Epithelial cell of proximal tubule (primary cell): ENCODE measurements around the gene ADAMTS12. TPM values are rescaled to one million over a fixed set of nuclear protein-coding genes. Genes with fewer than 3 reads are reported as not detected.

Experiments used
- DNase-seq: peaks from one replicate; pipeline ENCODE4 v3.0.0-alpha.2; 2011; ENCODE audit warnings: low read depth
- H3K4me3 ChIP-seq: 2 replicates; pipeline ENCODE4 v1.5.1; 2011; ENCODE audit warnings: low read depth, mild to moderate bottlenecking, low read length
- CTCF ChIP-seq: conservative IDR thresholded peaks from 2 replicates; pipeline ENCODE4 v1.5.1; 2012; ENCODE audit warnings: low read depth, mild to moderate bottlenecking, low read length
- total RNA-seq: library from RNA; depleted of rRNA; stranded (reverse); fragments of >200 nt; gene quantifications from 2 replicates; pipeline ENCODE4 v1.2.3, GENCODE V29; 2015

ADAMTS12 gene
- total RNA-seq, 1 donor from 2014 or later, result 2.1 TPM

GRCh38 chr5:33641744-33642505 lies 249.9 kb downstream of the ADAMTS12 start:
- DNase-seq, result no peak
- no peak for TF ChIP-seq CTCF
- no peak overlapping the region for H3K4me3 ChIP-seq

- TF ChIP-seq CTCF, result no peak
- no peak for DNase-seq
- H3K4me3 ChIP-seq, result no peak overlapping the region
Measured at GRCh38 chr5:33639474-33639873, 252.3 kb downstream of the ADAMTS12 start.

- no peak overlapping the region for H3K4me3 ChIP-seq
- TF ChIP-seq CTCF, result no peak
- no peak for DNase-seq
Measured at GRCh38 chr5:33637011-33637410, 254.8 kb downstream of the ADAMTS12 start.

- H3K4me3 ChIP-seq, result no peak overlapping the region
- TF ChIP-seq CTCF, result no peak
- no peak for DNase-seq
Measured at GRCh38 chr5:33635582-33635981, 256.2 kb downstream of the ADAMTS12 start.

- DNase-seq, result no peak
- no peak overlapping the region for H3K4me3 ChIP-seq
- TF ChIP-seq CTCF, result no peak
Measured at GRCh38 chr5:33633699-33634098, 258.1 kb downstream of the ADAMTS12 start.

GRCh38 chr5:33631786-33632185 lies 260.0 kb downstream of the ADAMTS12 start:
- no peak overlapping the region for H3K4me3 ChIP-seq
- DNase-seq, result peak; percentile 74
- TF ChIP-seq CTCF, result no peak

- H3K4me3 ChIP-seq, result no peak overlapping the region
- DNase-seq, result no peak
- no peak for TF ChIP-seq CTCF
Measured at GRCh38 chr5:33631139-33631538, 260.7 kb downstream of the ADAMTS12 start.
